ENCODE data around the gene TEX52.
"Not testable (repeated sequence)": the region's sequence is repeated elsewhere in the genome, so short reads cannot be mapped to it uniquely, and the experiment has no call there.

Gene TEX52

DNA sequence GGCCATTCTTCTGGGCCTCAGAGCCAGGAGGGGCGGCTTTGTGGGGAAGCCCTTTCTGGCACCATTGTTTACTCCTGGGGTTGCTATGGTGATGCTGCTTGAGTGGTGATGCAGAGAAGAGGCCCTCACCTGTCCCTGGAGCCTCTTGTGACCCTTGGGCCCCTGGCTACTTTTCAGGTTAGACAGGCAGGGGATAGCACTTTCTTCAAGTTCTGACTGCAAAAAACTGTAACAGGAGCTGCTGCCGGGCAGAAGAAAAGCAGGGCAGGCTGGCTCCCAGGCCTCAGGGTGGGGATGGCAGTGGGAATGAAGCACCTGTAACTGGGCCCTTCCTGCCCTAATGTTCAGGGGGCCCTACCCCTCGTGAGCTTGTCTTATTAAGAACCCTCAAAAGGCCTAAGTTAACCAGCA, at the start of gene TEX52:
TEX52 (minus strand) TSS at position 19 of the 411 bp plus-strand sequence; CDS start at position 6, 13 bp downstream.
- DNase-seq (ENCODE audit: low spot score): no peak

DNA sequence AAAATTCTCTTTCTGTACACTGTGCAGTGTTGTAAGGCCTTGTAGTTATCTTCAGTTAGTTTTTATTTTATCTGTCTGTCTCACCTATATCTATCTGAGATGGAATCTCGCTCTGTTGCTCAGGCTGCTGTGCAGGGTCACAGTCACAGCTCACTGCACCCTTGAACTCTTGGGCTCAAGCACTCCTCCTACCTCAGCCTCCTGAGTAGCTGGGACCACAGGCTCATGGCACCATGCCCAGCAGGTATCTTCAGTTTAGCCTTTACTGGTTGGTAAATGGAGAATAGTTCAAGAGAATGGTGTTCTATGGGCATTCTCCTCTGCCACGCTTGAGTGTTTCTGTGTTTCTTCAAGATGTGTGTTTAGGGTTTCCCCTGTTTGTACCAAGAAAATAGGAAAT, 47.4 kb upstream of the TEX52 start:
- no peak for DNase-seq (ENCODE audit: low spot score)

DNA sequence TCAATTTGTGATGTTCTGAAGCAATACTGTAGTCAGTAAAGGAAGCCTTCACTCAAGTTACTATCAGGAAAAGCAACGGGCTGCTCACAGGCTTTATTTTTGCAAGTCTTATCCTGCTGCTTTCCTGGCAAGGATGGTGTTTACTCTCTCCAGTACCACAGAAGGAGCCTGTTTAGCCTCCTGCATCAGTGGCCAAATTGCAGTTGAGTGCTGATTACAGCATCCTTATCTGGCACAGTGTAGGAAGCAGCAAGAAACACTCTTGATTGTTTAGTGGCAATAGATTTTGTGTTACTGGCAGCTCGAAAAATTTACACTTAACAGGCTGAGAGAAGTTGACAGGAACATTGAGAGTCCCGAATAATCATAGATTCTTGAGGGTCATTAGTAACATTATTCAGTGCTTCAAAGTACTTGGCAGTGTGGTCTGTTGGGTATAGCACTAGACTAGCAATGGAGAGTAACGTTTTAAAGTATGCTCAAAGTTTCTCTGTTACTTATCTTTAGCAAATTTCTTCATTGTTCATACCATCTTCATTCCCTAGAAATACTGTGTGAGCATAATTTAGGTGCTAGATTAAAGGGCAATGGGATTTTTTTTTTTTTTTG, 45.5 kb upstream of the TEX52 start:
- no peak for DNase-seq (ENCODE audit: low spot score)

DNA sequence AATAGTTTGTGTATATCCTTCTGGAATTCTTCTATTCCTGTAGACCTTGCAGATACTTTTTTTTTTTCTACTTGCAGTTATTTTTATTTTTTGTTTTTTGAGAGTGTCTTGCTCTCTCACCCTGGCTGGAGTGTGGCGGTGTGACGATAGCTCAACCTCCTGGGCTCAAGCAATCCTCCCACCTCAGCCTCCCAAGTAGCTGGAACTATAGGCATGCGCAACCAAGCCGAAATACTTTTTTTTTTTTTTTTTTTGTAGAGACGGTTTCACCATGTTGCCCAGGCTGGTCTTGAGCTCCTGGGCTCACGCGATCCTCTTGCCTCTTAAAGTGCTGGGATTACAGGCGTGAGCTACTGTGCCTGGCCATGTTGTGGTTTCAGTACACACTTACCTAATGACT, 43.8 kb upstream of the TEX52 start:
- DNase-seq (ENCODE audit: low spot score): no peak

DNA sequence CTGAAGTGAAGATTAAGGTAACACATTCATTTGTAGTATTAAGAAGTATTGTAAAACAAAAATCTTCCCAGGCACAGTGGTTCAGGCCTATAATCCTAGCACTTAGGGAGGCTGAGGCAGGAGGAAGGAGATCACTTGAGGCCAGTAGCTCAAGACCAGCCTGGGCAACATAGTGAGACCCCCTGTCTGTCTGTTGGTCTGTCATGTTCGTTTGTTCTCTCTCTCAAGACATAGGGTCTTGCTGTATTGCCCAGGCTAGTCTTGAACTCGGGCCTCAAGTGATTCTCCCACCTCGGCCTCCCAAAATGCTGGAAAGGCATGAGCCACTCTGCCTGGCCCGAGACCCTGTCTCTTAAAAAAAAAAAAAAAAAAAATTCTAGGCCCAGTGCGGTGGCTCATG, 40.6 kb upstream of the TEX52 start:
- no peak for DNase-seq (ENCODE audit: low spot score)

DNA sequence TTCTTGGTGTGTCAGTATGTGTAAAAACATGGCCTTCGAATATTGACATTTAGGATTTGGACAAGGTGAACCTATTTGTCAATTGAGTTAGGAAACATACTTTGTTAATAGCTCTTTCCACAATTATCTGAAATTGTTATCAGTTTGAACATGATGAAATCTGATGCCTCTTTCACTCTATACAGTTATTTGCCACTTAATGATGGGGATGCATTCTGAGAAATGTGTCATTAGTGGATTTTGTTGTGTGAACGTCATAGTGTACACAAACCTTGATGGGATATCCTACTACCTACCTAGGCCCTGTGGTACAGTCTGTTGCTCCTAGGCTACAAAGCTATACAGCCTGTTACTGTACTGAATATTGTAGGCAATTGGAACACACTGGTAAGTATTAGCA, 38.7 kb upstream of the TEX52 start:
- no peak for DNase-seq (ENCODE audit: low spot score)

DNA sequence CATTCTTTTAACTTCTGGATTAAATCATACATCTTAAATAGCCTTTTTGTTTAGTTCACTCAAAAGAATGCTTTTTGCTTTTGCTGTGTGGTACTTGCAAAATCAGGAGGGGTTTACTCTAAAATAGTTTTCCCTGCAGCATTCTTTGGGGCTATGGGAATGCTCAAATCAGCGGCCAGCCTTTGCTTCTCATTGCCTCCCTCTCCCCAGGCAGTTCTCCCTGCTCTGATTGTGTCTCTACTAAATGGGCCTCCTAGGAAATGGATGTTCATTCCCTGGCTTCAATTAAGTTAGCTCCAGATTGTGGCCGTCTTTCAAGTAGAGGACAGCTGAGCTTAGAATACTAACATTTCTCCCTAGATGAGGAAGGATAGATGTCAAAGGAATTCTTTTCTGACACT, 38.2 kb upstream of the TEX52 start:
- DNase-seq (ENCODE audit: low spot score): no peak

DNA sequence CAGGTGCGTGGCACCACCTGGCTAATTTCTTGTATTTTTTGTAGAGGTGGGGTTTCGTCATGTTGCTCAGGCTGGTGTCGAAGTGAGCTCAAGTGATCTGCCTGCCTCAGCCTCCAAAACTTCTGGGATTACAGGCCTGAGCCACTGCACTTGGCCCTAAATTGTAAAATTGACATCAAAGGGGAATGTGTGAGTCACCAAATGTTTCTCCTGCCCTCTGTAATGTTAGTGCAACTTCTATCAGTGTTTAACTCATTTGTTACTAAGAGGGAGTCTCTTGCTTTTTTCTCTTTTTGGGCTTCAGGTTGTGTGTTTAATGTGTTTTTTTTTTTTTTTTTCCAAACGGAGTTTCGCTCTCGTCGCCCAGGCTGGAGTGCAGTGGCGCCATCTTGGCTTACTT, 36.2 kb upstream of the TEX52 start:
- no peak for DNase-seq (ENCODE audit: low spot score)

DNA sequence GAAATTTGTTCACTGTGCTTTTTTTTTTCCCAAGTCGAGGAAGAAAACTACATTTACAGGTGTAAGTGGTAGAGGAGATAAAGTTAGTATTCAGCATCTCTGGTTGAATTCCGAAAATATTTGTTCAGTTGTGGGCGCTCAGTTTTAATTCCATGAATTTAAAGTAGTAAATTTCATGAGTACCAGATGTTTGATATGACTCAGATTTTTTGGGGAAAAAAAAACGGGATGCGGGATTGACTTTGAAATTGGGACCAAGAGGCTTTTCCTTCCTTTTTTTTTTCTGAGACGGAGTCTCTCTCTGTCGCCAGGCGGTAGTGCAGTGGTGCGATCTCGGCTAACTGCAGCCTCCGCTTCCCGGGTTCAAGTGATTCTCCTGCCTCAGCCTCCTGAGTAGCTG, 35.4 kb upstream of the TEX52 start:
- DNase-seq (ENCODE audit: low spot score): no peak

DNA sequence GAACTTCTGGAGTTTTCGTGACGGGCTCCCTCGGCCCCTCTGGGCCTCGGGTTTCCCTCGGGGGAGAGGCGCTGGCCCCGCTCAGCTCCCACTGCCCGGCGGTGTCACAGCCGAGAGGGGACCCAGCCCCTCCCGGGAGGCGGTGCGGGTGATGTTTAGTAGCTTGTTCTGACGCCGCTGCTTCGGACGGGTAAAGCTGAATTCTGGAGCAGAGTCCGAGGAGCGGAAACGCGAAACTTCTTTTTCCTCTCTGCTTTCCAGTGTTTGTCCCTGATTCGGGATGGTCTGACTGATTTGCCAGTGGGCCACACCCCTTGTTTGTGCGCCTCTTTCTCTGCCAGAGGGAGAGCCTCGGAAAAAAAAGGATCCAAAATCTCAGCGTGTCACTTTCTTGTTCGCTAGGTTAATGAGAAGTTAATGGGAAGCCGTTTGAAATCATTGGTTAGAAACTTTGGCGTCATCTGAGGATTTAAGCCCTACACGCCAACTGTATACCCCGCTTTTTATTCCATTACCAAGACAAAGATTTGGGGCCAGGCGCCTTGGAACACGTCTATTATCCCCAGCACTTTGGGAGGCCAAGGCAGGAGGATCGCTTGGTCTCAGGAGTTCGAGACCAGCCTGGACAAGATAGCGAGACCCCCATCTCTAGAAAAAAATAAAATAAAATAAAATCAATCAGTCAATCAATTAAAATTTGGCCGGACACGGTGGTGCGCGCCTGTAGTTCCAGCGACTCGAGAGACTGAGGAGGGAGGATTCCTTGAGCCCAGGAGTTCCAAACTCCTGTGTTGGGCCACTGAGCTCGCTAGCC, 34.6 kb upstream of the TEX52 start:
- DNase-seq (ENCODE audit: low spot score): peak; percentile 26

DNA sequence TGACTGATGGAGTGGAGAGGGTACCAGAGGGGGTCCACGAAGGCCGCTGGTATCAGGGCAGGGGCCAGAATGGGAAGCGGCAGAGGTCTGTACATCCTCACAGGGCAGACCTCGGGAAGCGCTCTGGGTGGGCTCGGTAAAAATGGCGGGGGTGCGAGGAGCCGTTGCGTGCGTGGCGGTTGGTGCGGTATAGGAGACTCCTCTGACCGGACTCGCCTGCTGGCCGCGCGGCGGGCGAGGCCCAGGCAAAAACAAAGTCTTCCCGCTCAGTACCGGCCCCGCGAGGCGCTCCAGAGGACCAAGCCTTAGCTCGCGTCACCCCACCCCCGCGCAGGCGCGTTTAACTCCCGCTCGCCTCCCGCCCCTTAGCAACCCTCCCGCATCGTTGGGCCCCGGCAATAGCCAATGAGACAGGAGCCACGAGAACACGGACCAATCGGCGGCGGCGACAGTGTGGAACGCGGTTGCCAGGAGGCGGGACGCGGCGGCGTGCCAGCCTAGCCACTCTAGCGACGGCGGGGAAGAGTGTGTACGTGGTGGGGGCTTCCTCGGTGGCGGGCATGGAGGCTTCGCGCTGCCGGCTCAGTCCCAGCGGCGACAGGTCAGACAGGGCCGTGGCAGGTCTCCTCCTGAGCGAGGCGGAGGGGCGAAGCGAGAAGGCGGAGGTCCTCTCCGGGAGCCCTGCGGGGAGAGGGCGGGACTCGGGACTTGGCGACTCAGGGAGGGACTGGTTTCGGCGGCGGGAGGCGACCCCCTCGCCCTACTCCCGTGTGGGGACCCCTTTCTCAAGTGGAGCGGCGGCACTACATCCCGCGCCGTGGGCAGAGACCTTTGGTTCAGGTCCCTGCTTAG, 33.8 kb upstream of the TEX52 start, which contains the start of gene TULP3:
TULP3 (plus strand) TSS at position 504 of the 852 bp plus-strand sequence; CDS start at position 561, 57 bp downstream.
- peak; percentile 99 for DNase-seq (ENCODE audit: low spot score)

DNA sequence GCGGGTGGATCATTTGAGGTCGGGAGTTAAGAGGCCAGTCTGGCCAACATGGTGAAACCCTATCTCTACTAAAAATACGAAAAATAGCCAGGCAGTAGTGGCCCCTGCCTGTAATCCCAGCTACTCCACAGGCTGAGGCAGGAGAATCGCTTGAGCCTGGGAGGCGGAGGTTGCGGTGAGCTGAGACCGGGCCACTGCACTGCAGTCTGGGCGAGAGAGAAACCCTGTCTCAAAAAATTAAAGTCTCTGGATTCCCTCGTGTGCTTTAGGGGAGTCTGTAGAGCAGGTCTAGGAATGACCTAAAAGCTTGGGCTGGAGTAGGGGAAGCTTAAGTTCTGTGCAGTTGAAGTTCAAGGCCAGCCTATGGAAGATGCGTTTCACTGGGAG, 33.2 kb upstream of the TEX52 start:
- DNase-seq (ENCODE audit: low spot score): no peak

DNA sequence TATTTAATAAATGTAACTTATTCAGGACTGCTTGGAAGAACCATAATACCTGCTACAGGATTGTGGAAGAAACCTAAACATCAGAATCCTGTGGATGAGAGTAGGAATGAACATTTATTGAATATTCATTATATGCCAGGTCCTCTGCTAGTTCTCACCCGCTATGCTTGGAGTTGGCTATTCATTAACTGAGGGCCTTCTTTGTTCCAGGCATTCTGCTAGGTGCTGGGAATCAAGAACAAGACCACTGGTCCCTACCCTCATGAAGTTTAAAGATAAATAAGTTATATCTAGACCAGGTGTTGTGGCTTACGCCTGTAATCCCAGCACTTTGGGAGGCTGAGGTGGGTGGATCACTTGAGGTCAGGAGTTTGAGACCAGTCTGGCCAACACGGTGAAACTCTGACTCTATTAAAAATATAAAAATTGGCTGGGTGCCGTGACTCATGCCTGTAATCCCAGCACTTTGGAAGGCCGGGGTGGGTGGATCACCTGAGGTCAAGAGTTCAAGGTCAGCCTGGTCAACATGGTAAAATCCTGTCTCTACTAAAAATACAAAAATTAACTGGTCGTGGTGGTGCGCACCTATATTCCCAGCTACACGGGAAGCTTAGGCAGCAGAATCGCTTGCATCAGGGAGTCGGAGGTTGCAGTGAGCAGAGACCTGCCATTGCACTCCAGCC, 30.1 kb upstream of the TEX52 start:
- DNase-seq (ENCODE audit: low spot score): no peak

DNA sequence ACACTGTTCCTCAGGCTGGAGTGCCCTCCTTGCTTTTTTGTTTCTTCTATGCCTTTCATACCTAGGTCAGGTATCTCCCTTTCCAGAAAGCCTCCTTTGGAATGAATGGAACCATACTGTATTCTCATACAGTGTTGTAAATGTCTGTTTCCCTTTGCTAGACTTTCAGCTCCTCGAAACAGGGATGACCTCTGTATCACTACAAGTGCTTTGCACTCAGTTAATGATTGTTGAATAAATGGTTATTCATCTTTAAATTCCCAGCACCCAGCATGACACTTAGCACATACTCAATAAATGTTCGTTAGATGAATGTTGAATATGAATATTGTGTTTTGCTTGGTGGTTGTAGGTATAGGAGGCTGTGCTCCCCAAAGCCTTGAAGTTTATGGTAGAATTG, 28.0 kb upstream of the TEX52 start:
- DNase-seq (ENCODE audit: low spot score): no peak

DNA sequence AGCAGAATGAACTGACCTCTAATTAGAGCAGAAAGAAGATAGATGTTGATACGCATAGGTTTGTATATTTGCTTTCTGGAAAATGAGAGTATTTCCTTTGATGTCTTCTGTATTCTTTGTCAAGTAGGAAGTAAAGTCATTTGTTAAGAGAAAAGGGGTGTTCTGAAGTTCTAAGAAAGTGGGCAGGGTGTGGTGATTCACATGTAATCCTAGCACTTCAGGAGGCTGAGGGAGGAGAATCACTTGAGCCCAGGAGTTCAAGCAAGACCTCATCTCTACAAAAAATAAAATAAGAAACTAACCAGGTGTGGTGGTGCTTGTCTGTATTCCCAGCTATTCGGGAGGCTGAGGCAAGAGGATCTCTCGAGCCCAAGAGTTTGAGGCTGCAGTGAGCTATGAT, 23.0 kb upstream of the TEX52 start:
- peak; percentile 52 for DNase-seq (ENCODE audit: low spot score)

DNA sequence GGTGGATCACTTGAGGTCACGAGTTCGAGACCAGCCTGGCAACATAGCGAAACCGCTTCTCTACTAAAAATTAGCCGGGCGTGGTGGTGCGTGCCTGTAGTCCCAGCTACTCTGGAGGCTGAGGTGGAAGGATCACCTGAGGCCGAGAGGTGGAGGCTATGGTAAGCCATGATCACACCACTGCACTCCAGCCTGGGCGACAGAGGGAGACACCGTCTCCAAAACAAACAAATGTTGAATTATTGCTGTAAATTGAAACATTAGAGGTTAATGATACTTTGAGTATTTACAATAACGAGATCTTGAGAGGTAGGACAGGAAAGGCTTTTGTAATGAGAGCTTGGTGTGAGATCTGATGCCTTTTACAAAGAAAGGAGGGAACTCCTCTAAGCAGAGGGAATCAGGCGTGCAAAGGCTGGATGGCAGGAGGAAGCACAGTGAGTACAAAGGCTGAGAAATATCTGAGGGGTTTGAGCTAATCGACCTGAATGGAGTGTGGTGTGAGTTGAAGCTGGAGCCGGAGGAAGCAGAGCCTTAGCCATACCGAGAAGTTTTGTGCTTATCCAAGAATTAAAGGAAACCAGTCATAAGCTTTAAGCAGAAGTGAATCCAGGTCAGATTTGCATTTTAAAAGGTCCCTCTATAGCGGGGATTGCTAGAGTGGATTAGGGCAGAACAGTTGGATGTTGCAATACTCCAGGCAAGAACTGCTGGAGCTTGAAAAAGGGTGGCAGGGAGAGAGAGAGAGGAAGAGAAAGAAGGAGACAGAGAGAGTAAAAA, 21.3 kb upstream of the TEX52 start:
- DNase-seq (ENCODE audit: low spot score): peak; percentile 16

DNA sequence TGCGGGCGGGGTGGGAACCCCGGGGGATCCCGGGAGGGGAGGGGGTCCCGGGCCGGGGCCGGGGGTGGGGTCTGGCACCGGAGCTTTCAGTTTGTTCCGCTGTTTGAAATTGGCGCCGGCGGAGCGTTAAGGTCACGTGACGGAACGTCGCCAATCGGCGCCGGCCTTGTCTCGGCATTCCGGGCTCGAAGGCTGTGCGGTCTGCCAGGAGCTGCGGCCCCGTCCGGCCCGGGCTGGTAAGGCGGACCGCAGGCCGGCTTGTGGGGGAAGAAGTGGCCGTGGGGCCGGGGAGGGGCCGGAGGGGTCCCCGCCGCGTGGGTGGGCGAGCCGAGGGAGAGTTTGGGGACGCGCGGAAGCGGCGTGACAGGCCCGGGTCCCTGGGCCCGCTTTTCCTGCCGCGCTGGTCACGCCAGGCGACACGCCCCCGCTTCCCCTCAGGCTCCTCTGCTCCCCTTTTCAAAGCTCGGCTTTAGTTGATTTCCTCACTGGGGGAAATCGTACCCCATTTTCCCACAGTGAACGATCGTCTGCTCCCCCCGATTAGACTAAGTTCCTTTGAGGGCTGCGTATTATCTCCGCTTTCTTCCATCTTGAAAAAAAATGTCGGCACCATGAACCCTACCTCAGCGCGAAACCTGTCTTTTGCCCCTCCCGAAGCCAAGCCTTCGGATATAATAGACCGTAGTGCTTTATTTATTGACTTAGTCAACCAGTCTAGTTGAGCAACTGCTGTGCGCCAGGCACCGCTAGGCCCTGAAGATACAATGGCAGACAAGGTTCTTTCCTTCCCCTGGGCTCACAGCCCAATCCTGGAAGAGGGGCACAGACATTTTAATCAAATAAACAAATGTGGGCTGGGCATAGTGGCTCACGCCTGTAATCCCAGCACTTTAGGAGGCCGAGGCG, 20.5 kb upstream of the TEX52 start, which contains the start of the genes FOXM1 and RHNO1:
FOXM1 (minus strand) TSS at position 128 of the 906 bp plus-strand sequence. CDS start 2,696 bp downstream, outside the sequence.
RHNO1 (plus strand) TSS at position 177 of the 906 bp plus-strand sequence. CDS start 8,144 bp downstream, outside the sequence.
- peak; percentile 91 for DNase-seq (ENCODE audit: low spot score)

DNA sequence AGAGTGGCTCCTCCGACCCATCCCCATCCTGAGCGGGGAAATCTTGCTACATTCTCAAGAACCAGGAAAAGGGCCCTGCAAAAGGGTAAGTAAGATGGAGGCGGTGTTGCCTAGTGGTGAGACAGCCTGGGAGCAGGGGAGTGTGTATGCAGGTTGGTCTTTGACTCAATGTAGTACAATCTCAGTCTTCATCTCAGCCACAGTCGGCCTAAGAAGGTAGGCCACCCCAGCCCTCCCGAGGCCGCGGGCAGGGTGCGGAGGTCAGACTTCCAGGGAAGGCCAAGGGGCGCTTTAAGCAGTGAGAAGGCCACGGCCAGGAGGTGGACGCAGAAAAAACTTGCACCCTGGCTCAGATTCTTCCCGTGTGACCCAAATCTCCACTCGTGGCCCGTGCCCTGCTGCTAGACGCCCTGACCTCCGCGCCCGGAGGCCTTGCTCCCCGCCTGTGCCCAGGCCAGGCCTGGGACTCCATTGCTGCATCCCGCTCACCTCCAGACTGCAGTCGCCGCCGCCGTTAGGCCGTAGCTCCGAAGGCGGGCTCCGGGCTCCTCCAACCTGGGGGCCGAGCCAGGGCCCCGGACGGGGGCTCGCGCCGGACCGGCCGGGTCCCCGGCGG, 19.7 kb upstream of the TEX52 start:
- DNase-seq (ENCODE audit: low spot score): no peak

DNA sequence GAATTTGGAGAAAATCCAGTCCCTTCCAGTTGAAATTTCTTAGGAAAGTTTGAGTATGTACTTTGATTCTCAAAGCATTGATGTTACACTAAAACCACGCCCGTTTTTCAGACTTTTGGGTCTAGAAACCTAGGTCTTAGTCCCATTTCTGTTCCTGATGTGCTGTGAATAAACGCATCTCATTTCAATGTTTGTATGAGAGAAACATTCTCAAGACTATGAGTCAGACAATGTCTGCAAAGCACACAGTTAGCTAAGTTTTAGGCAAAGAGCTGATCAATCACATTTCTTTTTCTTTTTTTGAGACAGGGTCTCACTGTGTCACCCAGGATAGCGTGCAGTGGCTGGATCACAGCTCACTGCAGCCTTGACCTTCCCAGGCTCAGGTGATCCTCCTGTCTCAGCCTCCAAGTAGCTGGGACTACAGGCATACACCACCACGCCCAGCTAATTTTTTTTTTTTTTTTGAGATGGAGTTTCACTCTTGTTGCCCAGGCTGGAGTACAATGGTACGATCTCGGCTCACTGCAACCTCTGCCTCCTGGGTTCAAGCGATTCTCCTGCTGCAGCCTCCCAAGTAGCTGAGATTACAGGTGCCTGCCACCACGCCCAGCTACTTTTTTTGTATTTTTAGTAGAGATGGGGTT, 12.3 kb upstream of the TEX52 start:
- DNase-seq (ENCODE audit: low spot score): not testable (repeated sequence)
